AG04449 (cell line): ENCODE results near the gene CRYBG2.
"Not testable (repeated sequence)": the region's sequence is repeated elsewhere in the genome, so short reads cannot be mapped to it uniquely, and the experiment has no call there.

Experiments
- CTCF ChIA-PET: fragments of 350-600 bp; formaldehyde crosslinking; extraction: SDS; loops from one replicate; lab custom pipeline; 2021; ENCODE audit warnings: antibody characterized with exemption; lab: Yijun Ruan, JAX
- POLR2A ChIA-PET: fragments of 400-600, 350-600 bp; formaldehyde crosslinking; extraction: SDS; loops from one replicate; lab custom pipeline; 2020; ENCODE audit warnings: antibody characterized with exemption, inconsistent platforms; lab: Yijun Ruan, JAX
- DNase-seq: peaks from one replicate; pipeline ENCODE4 v3.0.0-alpha.2; 2010; ENCODE audit warnings: low read depth, low spot score
- H3K4me3 ChIP-seq: 2 replicates; pipeline ENCODE4 v1.5.1; 2011; ENCODE audit warnings: low read depth, mild to moderate bottlenecking, control low read depth, low read length
- CTCF ChIP-seq: IDR thresholded peaks from one replicate; pipeline ENCODE4 v1.5.1; 2011; ENCODE audit warnings: mild to moderate bottlenecking, moderate library complexity, low read length, control low read depth, inconsistent platforms; ENCODE audit not compliant: insufficient read depth; ENCODE audit errors: missing control alignments

CRYBG2 gene

GRCh38 chr1:26389604-26390247 lies 35.8 kb upstream of the CRYBG2 start:
- no peak for TF ChIP-seq CTCF
- POLR2A ChIA-PET = no interaction called here
- DNase-seq = no peak
- H3K4me3 ChIP-seq = no peak overlapping the region
- CTCF ChIA-PET = interaction anchor here (0.7 to 4.5 kb wide), 10 partner anchors 7 to 287 kb away, joined by 3 to 32 read pairs (median 6); no protein-coding TSS in a partner anchor

GRCh38 chr1:26388791-26389445 lies 35.0 kb upstream of the CRYBG2 start:
- ChIA-PET CTCF (interaction anchor here (0.8 to 4.5 kb wide), 6 partner anchors 10 to 220 kb away, joined by 3 to 23 read pairs (median 6); partner anchors contain the start of gene ZNF593), POLR2A (no interaction called here)
- no peak for TF ChIP-seq CTCF
- no peak for DNase-seq
- no peak overlapping the region for H3K4me3 ChIP-seq

GRCh38 chr1:26387447-26387846 lies 33.5 kb upstream of the CRYBG2 start:
- CTCF ChIA-PET = interaction anchor here (1.2 to 4.5 kb wide), 7 partner anchors 13 to 218 kb away, joined by 3 to 23 read pairs (median 6); partner anchors contain the start of gene ZNF593

GRCh38 chr1:26385063-26385462 lies 31.1 kb upstream of the CRYBG2 start:
- H3K4me3 ChIP-seq, DNase-seq, POLR2A ChIA-PET: not testable (repeated sequence)
- CTCF ChIA-PET = interaction anchor here (1.6 to 2.8 kb wide), 2 partner anchors 21 to 31 kb away, joined by 3 to 9 read pairs; no protein-coding TSS in a partner anchor

More at GRCh38 chr1:26387447-26387846, 33.5 kb upstream of the CRYBG2 start:
- no peak for TF ChIP-seq CTCF
- no peak for DNase-seq
- POLR2A ChIA-PET = no interaction called here
- no peak overlapping the region for H3K4me3 ChIP-seq

- TF ChIP-seq CTCF = no peak
- no peak for DNase-seq
- ChIA-PET CTCF (no interaction called here), POLR2A (no interaction called here)
- no peak overlapping the region for H3K4me3 ChIP-seq
Observed at GRCh38 chr1:26384076-26384475, 30.1 kb upstream of the CRYBG2 start.

GRCh38 chr1:26378879-26379251 lies 24.9 kb upstream of the CRYBG2 start:
- no peak for TF ChIP-seq CTCF
- CTCF ChIA-PET = interaction anchor here (0.9 to 9.7 kb wide), 7 partner anchors 10 to 209 kb away, joined by 3 to 203 read pairs (median 6); partner anchors contain the start of gene ZNF593
- no peak for DNase-seq
- POLR2A ChIA-PET = interaction anchor here (0.8 to 1.4 kb wide), 2 partner anchors 100 to 102 kb away, joined by 3 to 6 read pairs; partner anchors contain the start of gene SH3BGRL3
- H3K4me3 ChIP-seq = no peak overlapping the region
